GM18868 (cell line): Measurements from ENCODE around the gene PROSER1.
A peak's percentile ranks its signal among the peaks of the same experiment; 100 is the strongest.
"Not testable (repeated sequence)": the region's sequence is repeated elsewhere in the genome, so short reads cannot be mapped to it uniquely, and the experiment has no call there.

Experiments
- ATAC-seq: cut with Tn5 transposase; IDR thresholded peaks from one replicate; pipeline ENCODE4 v1.9.1; 2021; ENCODE audit warnings: mild to moderate bottlenecking, moderate library complexity; ENCODE audit not compliant: unreplicated experiment

Gene PROSER1

GRCh38 chr13:39032150-39032549 is 5.7 kb downstream of the PROSER1 start:
- no peak for ATAC-seq

- ATAC-seq: no peak
These were observed 12.5 kb downstream of the PROSER1 start for GRCh38 chr13:39025433-39025839.

DNA sequence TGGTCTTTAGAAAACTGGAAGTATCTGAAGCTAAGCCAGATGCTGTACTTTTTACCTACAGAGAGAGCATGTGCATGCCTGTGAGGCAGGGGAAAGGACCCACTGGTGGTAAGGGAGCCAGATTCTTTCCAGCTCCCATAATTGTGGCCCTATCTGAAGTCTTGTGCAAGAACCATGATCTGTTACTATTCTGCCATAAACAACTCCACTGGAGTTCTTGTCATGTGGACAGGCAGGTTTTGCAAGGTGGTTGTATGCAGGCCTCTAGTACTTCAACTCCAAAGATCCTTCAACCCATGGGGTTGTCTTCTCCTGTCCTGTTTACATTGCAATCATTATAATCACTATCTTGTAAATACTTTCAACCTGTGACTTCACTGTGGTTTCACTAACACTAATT is 14.1 kb downstream of the PROSER1 start:
- ATAC-seq: no peak

GRCh38 chr13:39023316-39023715 is 14.6 kb downstream of the PROSER1 start:
- no peak for ATAC-seq

- ATAC-seq: no peak
These were observed 16.9 kb downstream of the PROSER1 start for GRCh38 chr13:39020853-39021462.

DNA sequence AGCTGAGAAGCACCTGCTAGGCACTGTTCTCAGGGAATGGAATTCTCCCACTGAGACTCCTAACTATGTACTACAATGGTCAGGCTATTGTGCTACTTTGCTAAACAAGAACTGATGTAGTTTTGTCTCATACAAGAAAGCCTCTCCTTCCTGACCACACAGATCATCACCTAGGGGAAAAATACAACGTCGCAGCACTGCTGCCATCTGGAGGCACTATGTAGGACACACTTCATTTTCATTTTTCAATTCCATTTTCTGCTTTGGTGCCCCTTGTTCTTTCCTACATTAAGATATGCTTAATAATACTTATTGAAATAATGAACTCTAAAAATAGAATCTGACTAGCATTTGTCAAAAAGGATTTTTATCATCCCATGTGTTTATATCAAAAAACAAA is 21.1 kb downstream of the PROSER1 start:
- ATAC-seq: peak; percentile 81

GRCh38 chr13:39016087-39016486 is 21.8 kb downstream of the PROSER1 start:
- ATAC-seq: peak; percentile 87

DNA sequence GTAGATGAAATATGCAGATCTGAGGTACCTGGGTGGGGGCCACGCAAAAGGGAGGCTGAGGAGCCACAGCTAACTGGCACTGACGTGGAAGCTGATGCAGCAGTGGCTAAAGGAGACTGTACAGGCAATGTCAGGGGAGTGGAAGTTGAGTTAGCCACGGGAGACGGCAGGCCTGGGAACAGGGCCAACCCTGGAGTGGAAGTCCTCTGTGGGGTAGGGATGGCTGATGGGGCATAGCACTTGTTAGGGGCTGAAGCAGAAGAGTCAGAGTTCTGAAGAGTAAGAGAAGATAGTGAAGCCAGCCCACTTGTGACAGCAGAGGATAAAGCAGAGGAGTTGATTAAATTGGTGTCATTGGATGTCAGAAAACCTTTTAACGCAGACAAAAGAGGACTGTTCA is 24.4 kb downstream of the PROSER1 start:
- ATAC-seq: no peak

DNA sequence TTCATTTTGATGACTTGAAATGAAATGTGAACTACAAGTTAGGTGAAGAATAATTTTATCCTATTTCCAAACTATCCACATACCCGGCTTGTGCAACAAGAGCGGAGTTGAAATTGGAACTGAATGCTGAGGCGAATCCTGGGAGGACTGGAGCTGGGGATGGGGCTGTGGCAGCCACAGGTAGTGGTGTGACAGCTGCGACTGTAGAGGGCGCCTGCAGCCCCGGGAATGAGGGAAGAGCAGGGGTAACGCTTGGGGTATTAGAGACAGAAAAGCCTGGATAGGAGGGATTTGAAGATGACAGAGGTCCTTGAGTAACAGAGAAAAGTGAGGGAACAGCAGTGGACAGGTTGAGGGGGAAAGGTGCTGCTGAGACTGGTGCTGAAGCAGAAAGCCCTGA is 25.3 kb downstream of the PROSER1 start:
- ATAC-seq: no peak

DNA sequence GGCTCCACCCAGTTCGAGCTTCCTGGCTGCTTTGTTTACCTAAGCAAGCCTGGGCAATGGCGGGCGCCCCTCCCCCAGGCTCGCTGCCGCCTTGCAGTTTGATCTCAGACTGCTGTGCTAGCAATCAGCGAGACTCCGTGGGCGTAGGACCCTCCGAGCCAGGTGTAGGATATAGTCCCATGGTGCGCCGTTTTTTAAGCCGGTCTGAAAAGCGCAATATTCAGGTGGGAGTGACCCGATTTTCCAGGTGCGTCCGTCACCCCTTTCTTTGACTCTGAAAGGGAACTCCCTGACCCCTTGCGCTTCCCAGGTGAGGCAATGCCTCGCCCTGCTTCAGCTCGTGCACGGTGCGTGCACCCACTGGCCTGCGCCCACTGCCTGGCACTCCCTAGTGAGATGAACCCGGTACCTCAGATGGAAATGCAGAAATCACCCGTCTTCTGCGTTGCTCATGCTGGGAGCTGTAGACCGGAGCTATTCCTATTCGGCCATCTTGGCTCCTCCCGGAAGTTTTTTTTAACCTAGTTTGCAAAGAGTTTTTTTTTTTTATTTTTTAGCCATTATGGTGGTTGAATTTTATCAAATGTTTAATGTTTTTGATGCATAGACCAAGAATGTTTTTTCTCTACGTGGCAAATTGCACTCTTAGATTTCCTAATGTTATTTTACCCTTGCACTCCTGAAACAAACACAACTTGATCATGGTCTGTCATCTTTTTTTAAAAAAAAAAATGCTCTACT is 31.3 kb downstream of the PROSER1 start:
- ATAC-seq: not testable (repeated sequence)

- ATAC-seq: no peak
These were observed 39.1 kb downstream of the PROSER1 start for GRCh38 chr13:38998739-38999138.

DNA sequence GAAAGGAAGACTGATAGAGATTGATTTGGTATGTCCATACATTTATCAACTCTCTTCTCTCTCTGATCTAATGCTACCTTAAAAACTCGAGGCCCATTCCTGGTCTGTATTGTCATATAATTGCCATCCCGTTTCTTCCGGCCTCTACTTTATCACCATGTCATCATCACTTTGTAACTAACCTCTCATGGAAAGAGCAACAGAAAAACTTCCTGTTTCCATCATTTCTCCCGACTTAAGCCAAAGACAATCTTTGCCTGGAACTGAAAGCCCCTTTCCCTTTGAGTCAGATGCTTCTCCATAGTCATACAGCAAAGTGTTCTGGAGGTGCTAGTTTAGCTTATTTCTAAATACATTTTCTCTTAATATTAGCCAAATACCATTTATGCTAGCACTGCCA is 44.5 kb downstream of the PROSER1 start:
- no peak for ATAC-seq

GRCh38 chr13:38990693-38991092 is 47.2 kb downstream of the PROSER1 start, which contains the start of gene STOML3:
TSS of gene STOML3 (minus strand) at chr13:38990831. CDS start at chr13:38990721, 110 bp downstream.
- no peak for ATAC-seq

DNA sequence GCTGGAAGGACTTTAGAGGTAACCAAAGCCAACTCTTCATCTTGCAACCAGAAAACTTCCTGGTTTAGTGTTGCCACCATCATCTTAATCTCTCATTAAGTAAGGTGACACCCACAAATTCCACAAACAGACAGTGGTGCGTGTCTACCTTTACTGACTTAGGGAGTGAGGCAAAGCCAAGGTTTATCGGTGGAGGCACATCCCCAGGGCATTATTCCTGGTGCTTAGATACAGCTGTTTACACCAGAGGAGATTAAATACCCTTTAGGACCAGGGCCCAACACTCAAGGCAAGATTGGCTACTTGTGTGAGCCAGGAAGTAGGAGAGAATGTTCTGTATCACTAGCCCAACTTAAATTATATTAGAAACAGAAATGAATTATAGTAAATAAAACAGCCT is 56.8 kb downstream of the PROSER1 start:
- no peak for ATAC-seq

GRCh38 chr13:38980750-38981078 is 57.2 kb downstream of the PROSER1 start:
- no peak for ATAC-seq

- no peak for ATAC-seq
These were observed 57.8 kb downstream of the PROSER1 start for GRCh38 chr13:38979891-38980749.

DNA sequence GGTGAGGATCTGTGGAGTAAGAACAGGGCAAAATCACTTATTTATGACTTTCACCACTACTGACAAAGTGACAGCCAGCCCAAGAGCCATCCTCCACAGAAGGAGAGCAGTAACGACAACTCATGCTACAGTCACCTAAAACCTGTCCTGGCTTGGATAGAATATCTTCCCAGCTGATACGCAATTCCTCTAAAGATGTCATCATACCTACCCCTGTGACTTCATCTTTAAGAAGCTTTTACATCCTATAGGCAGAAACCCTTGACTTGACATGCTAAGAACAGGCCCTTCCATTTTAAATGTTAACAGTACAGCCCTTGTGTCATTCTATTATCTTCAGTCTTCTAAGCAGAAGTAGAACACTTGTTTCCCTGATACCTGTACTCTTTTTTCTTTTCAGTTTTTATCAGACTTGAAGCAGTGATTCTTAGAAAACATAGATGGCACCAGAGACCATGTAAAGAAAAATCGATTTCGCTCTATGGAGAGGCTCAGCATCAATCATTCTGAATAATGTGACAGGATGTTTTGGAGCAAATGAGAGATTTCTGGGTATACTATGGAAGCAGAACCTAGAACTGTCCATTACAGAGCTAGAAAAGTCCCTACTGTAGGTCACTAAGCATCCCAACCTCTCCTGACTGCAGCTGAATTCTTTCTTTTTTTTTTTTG is 67.4 kb downstream of the PROSER1 start:
- no peak for ATAC-seq

- ATAC-seq: no peak
These were observed 68.7 kb downstream of the PROSER1 start for GRCh38 chr13:38969187-38969586.

DNA sequence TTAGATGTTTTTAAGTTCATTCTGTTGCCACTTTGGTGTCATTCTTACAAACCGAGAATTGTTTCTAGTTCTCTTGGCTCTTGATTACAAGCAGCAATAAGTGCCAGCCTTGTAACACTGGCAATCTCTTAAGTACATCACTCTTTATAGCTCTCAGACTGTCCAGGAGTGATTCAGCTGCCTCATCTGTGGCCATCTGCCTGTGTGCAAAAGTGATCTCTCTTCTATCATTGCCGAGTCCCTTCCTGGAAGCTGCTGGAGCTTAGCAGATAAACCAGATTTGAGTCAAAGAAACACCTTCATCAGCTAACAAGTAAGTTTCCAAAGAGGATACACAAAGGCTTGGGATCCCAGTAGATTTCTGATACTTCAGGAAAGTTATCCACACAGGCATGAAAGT is 70.4 kb downstream of the PROSER1 start:
- no peak for ATAC-seq

DNA sequence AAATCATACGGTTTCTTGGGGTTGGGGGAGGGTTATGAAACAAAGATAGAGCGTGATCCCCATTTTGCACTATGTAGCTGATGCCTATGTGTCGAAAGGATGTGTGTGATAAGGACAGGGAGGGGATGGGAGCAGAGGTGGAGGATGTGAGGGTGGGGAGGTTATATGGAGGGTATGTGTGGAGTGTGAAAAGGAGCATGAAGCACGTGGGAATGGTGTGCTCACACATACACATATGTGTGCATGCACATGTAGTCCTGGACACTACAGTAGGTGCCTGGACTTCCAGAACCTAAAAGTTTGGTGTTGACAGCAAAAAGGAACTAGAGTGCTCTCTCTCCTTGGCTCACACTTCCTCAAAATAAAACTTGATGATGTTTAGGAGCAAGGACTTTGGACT is 72.6 kb downstream of the PROSER1 start:
- no peak for ATAC-seq

DNA sequence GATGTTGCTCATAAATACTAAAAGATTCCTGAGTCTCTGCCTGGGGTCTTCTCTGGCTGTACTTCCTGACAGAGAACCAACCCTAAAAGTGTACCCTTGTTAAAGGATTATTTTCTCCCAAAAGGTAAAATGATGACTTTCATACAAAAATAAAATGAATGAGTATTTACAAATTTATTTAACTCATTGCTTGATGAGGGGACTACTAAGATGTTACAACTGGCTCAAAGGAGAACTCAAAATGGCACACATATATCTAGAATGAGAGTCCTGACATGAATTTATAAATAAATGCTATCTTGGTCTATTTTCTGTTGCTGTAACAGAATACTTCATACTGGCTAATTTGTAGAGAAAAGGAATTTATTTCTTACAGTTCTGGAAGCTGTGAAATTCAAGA is 77.7 kb downstream of the PROSER1 start:
- no peak for ATAC-seq
